Lower leg skin (tissue), 4 donors: ENCODE measurements around the gene SRRM4. TPM values are rescaled to one million over a fixed set of nuclear protein-coding genes. Genes with fewer than 3 reads are reported as not detected.

Source experiments
- DNase-seq, 2 donors: peaks; one replicate each; pipeline ENCODE4 v3.0.0-alpha.2; 2019; ENCODE audit warnings: low spot score in 2 of 2
- H3K4me3 ChIP-seq: fragments of 200-600 bp; sonication (generic); 2 replicates; pipeline ENCODE4 v1.5.1; 2017; ENCODE audit warnings: mild to moderate bottlenecking, low read depth; ENCODE audit not compliant: poor library complexity, severe bottlenecking
- CTCF ChIP-seq, 3 donors: fragments of 450-650 bp; IDR thresholded peaks; one replicate each; pipeline ENCODE4 v1.5.1; 2016; ENCODE audit warnings: antibody characterized with exemption in 3 of 3, mild to moderate bottlenecking in 3 of 3, moderate library complexity in 2 of 3
- POLR2A ChIP-seq, 2 donors: fragments of 450-650 bp; IDR thresholded peaks; one replicate each; pipeline ENCODE4 v1.6.1; 2016 to 2017; ENCODE audit warnings: antibody characterized with exemption in 2 of 2, mild to moderate bottlenecking in 1 of 2, moderate library complexity in 1 of 2
- WGBS, 2 donors: methylation state at CpG; one replicate each; pipeline ENCODE4 v1.1.5; 2018; 5-methylcytosine and 5-hydroxymethylcytosine counted together
- intact Hi-C: fragments of 100-400 bp; cut with DNase I; formaldehyde crosslinking; loops from one replicate; pipeline ENCODE4 v1.15.0; 2023; ENCODE audit warnings: low total_unique reads
- total RNA-seq, 4 donors: library from RNA; depleted of rRNA; stranded (reverse); fragments of >200 nt; gene quantifications; one replicate each; pipeline ENCODE4 v1.1.0, GENCODE V29; 2016

The SRRM4 gene
- total RNA-seq, 4 donors from 2014 or later = 0.03 TPM; not detected in 3

GRCh38 chr12:118960865-118961264 is 20.5 kb upstream of the SRRM4 start:
- 77 to 84% methylated on average over 6 of the region's 6 CpGs for WGBS, 2 donors

GRCh38 chr12:118964988-118965387 is 16.4 kb upstream of the SRRM4 start:
- TF ChIP-seq POLR2A (IDR thresholded peaks at IDR 0.05) (no peak), CTCF (IDR thresholded peaks at IDR 0.05) (no peak)
- no peak for DNase-seq
- no peak overlapping the region for H3K4me3 ChIP-seq
- intact Hi-C loops = no loop called here
- 83 to 86% methylated on average over 5 of the region's 5 CpGs for WGBS, 2 donors

More at GRCh38 chr12:118960865-118961264, 20.5 kb upstream of the SRRM4 start:
- no peak overlapping the region for H3K4me3 ChIP-seq
- no peak for DNase-seq
- intact Hi-C loops = no loop called here
- no peak for TF ChIP-seq CTCF (IDR thresholded peaks at IDR 0.05)
- TF ChIP-seq POLR2A (IDR thresholded peaks at IDR 0.05) = no peak

- DNase-seq = no peak
- H3K4me3 ChIP-seq = no peak overlapping the region
- intact Hi-C loops = no loop called here
- WGBS, 2 donors = 64 to 70% methylated on average over 5 of the region's 5 CpGs
- TF ChIP-seq CTCF (IDR thresholded peaks at IDR 0.05) (no peak), POLR2A (IDR thresholded peaks at IDR 0.05) (no peak)
These were observed 10.5 kb upstream of the SRRM4 start for GRCh38 chr12:118970856-118971255.

GRCh38 chr12:118972982-118973381 is 8.4 kb upstream of the SRRM4 start:
- TF ChIP-seq CTCF (IDR thresholded peaks at IDR 0.05) = no peak
- no peak for TF ChIP-seq POLR2A (IDR thresholded peaks at IDR 0.05)
- 84 to 87% methylated on average over 2 of the region's 2 CpGs for WGBS, 2 donors
- intact Hi-C loops = no loop called here
- no peak overlapping the region for H3K4me3 ChIP-seq
- no peak for DNase-seq

GRCh38 chr12:118979763-118980406 is 1.5 kb upstream of the SRRM4 start:
- TF ChIP-seq CTCF (IDR thresholded peaks at IDR 0.05) (no peak), POLR2A (IDR thresholded peaks at IDR 0.05) (no peak)
- WGBS, 2 donors = 2 to 3% methylated on average over 17 of the region's 17 CpGs
- intact Hi-C loops = no loop called here
- DNase-seq = no peak
- H3K4me3 ChIP-seq = no peak overlapping the region
